HCT116 (cell line): ENCODE results near the gene ANGPTL8. TPM values are rescaled to one million over a fixed set of nuclear protein-coding genes. Genes with fewer than 3 reads are reported as not detected.

Experiments
- ATAC-seq: fragments of 200-7000 bp; cut with Tn5 transposase; 2 replicates; pipeline ENCODE4 v1.9.1; 2020; ENCODE audit warnings: mild to moderate bottlenecking, moderate library complexity
- BruUV-seq: library from RNA; stranded (reverse); fragments of 400-500 nt; replicated peaks from 2 replicates; lab custom pipeline; 2021; lab: Mats Ljungman, UMichigan
- CTCF ChIA-PET: fragments of 300-600 bp; sonication (Branson Sonifier 250); formaldehyde crosslinking; loops from one replicate; lab custom pipeline; 2021; ENCODE audit warnings: antibody characterized with exemption; lab: Charles Lee
- POLR2A ChIA-PET: fragments of 300-600, 350-600 bp; sonication (Branson Sonifier 250); formaldehyde crosslinking; loops from one replicate; lab custom pipeline; 2021; ENCODE audit warnings: antibody characterized with exemption; lab: Charles Lee
- RAD21 ChIA-PET, 2 experiments: fragments of 300-600 bp; sonication (Branson Sonifier 250); formaldehyde crosslinking; loops; one replicate each; lab custom pipeline; 2023; ENCODE audit warnings: low total read pairs in 2 of 2; ENCODE audit not compliant: uncharacterized antibody in 2 of 2, unreplicated experiment in 2 of 2, low non-redundant PET in 1 of 2; lab: Charles Lee
- DNase-seq: peaks from one replicate; pipeline ENCODE4 v3.0.0-alpha.2; 2010; ENCODE audit warnings: low read depth, low spot score
- H2AFZ ChIP-seq: fragments of 200-600 bp; shearing (Covaris generic), sonication (generic); 2 replicates; pipeline ENCODE4 v1.6.1; 2017; ENCODE audit warnings: low read depth, mixed run types, mixed read lengths, antibody characterized with exemption, low read length; ENCODE audit not compliant: poor library complexity, severe bottlenecking
- H3K27ac ChIP-seq: 2 replicates; pipeline ENCODE4 v1.5.1; 2012; ENCODE audit warnings: low read depth, low read length
- H3K27me3 ChIP-seq: fragments of 200-600 bp; sonication (generic); 2 replicates; pipeline ENCODE4 v1.6.1; 2016; ENCODE audit warnings: mixed run types, low read length, mixed read lengths; ENCODE audit not compliant: insufficient read depth
- H3K36me3 ChIP-seq, 2 experiments: fragments of 200-500 bp in 1 of 2; fragments of 200-600 bp in 1 of 2; sonication (Bioruptor generic) in 1 of 2; sonication (generic) in 1 of 2; 2 replicates each; pipeline versions ENCODE4 v1.5.1 to v1.6.1; 2014 to 2016; ENCODE audit warnings: low read length in 2 of 2, inconsistent platforms in 1 of 2, mixed read lengths in 1 of 2, mixed run types in 1 of 2; ENCODE audit not compliant: insufficient read depth in 2 of 2, control insufficient read depth in 1 of 2
- H3K4me1 ChIP-seq, 2 experiments: fragments of 200-600 bp in 1 of 2; sonication (generic) in 1 of 2; 2 replicates each; pipeline versions ENCODE4 v1.5.1 to v1.6.1; 2012 to 2017; ENCODE audit warnings: low read length in 2 of 2, inconsistent platforms in 1 of 2, mild to moderate bottlenecking in 1 of 2, mixed read lengths in 1 of 2, mixed run types in 1 of 2, moderate library complexity in 1 of 2; ENCODE audit not compliant: insufficient read depth in 2 of 2, control insufficient read depth in 1 of 2
- H3K4me2 ChIP-seq: fragments of 200-600 bp; sonication (generic); 2 replicates; pipeline ENCODE4 v1.6.1; 2017; ENCODE audit warnings: mixed run types, low read length, mixed read lengths
- H3K4me3 ChIP-seq, 2 experiments: fragments of 200-600 bp in 1 of 2; sonication (generic) in 1 of 2; replicated peaks in 1 of 2; 2 replicates each; pipeline ENCODE4 v1.5.1; 2011 to 2016; ENCODE audit warnings: low read length in 2 of 2, control low read depth in 1 of 2, low read depth in 1 of 2, mild to moderate bottlenecking in 1 of 2, mixed read lengths in 1 of 2, mixed run types in 1 of 2
- H3K79me2 ChIP-seq: fragments of 200-600 bp; sonication (generic); 2 replicates; pipeline ENCODE4 v1.6.1; 2017; ENCODE audit warnings: mild to moderate bottlenecking, mixed run types, low read length, moderate library complexity, mixed read lengths; ENCODE audit not compliant: insufficient read depth
- H3K9ac ChIP-seq: fragments of 200-600 bp; sonication (generic); 2 replicates; pipeline ENCODE4 v1.6.1; 2016; ENCODE audit warnings: low read length, mixed read lengths
- H3K9me2 ChIP-seq: fragments of 200-600 bp; sonication (generic), shearing (Covaris generic); 2 replicates; pipeline ENCODE4 v1.6.1; 2017; ENCODE audit warnings: mixed run types, mild to moderate bottlenecking, moderate library complexity; ENCODE audit not compliant: insufficient read depth
- H3K9me3 ChIP-seq, 2 experiments: fragments of 200-500 bp in 1 of 2; fragments of 200-600 bp in 1 of 2; sonication (Bioruptor generic) in 1 of 2; sonication (generic) in 1 of 2; 2 replicates each; pipeline ENCODE4 v1.6.1; 2014 to 2017; ENCODE audit warnings: low read length in 2 of 2, mixed read lengths in 2 of 2, inconsistent platforms in 1 of 2, low read depth in 1 of 2, mild to moderate bottlenecking in 1 of 2, mixed run types in 1 of 2, moderate library complexity in 1 of 2; ENCODE audit not compliant: control insufficient read depth in 1 of 2, insufficient read depth in 1 of 2
- H4K20me1 ChIP-seq: fragments of 200-600 bp; sonication (generic), shearing (Covaris generic); 2 replicates; pipeline ENCODE4 v1.6.1; 2017; ENCODE audit warnings: mixed run types, mild to moderate bottlenecking, moderate library complexity; ENCODE audit not compliant: insufficient read depth
- ATF3 ChIP-seq: IDR thresholded peaks from 2 replicates; pipeline ENCODE4 v1.6.1; 2012
- CBX3 ChIP-seq: IDR thresholded peaks from 2 replicates; pipeline ENCODE4 v1.6.1; 2012; ENCODE audit warnings: low read depth
- EGR1 ChIP-seq: IDR thresholded peaks from 2 replicates; pipeline ENCODE4 v1.6.1; 2012; ENCODE audit warnings: low read depth
- MAX ChIP-seq: IDR thresholded peaks from 2 replicates; pipeline ENCODE4 v1.6.1; 2012
- POLR2A ChIP-seq: IDR thresholded peaks from 2 replicates; pipeline ENCODE4 v1.7.0; 2011; ENCODE audit warnings: borderline replicate concordance; ENCODE audit not compliant: insufficient read depth, insufficient read length; ENCODE audit errors: extremely low read depth
- POLR2AphosphoS5 ChIP-seq: IDR thresholded peaks from 2 replicates; pipeline ENCODE4 v1.6.1; 2011; ENCODE audit warnings: mild to moderate bottlenecking, low read depth, low read length, moderate library complexity
- REST ChIP-seq: IDR thresholded peaks from 2 replicates; pipeline ENCODE4 v1.6.1; 2012; ENCODE audit warnings: low read depth
- SIN3A ChIP-seq: IDR thresholded peaks from 2 replicates; pipeline ENCODE4 v1.6.1; 2012; ENCODE audit warnings: low read depth
- SP1 ChIP-seq: IDR thresholded peaks from 2 replicates; pipeline ENCODE4 v1.6.1; 2012; ENCODE audit warnings: low read depth
- SRF ChIP-seq: IDR thresholded peaks from 2 replicates; pipeline ENCODE4 v1.6.1; 2012; ENCODE audit warnings: low read depth
- YY1 ChIP-seq: IDR thresholded peaks from 2 replicates; pipeline ENCODE4 v1.6.1; 2011; ENCODE audit warnings: low read length, low read depth, moderate library complexity, mild to moderate bottlenecking; ENCODE audit not compliant: insufficient replicate concordance; ENCODE audit errors: extremely low read depth
- ZBTB33 ChIP-seq: IDR thresholded peaks from 2 replicates; pipeline ENCODE4 v1.6.1; 2011; ENCODE audit warnings: mild to moderate bottlenecking, low read length, moderate library complexity; ENCODE audit not compliant: insufficient replicate concordance; ENCODE audit errors: extremely low read depth
- ZFX ChIP-seq: fragments of 450-650 bp; IDR thresholded peaks from 2 replicates; pipeline ENCODE4 v1.6.1; 2017
- ZNF274 ChIP-seq: fragments of 200-500 bp; sonication (Bioruptor generic); IDR thresholded peaks from 2 replicates; pipeline ENCODE4 v1.6.1; 2014; ENCODE audit warnings: mild to moderate bottlenecking, low read depth, low read length, inconsistent platforms
- intact Hi-C: fragments of 100-400 bp; cut with micrococcal nuclease; formaldehyde crosslinking; loops from 2 replicates; pipeline ENCODE4 v1.10.0; 2022
- total RNA-seq: library from RNA; stranded (reverse); gene quantifications from one replicate; pipeline ENCODE4 v1.2.1, GENCODE V29; 2021; ENCODE audit not compliant: unreplicated experiment

The ANGPTL8 gene
- total RNA-seq, 1 experiment from 2014 or later, result not detected

- RAD21 ChIA-PET, result no interaction called here
- Histone ChIP-seq H3K9ac (no peak overlapping the region), H3K9me3 (no peaks in the 10 kb centered on the region), H3K27ac (no peak overlapping the region), H3K4me1 (peaks cover 4 to 5% of the 10 kb centered on the region in 2 experiments; a peak in 3 of 4 replicates), H3K4me2 (no peak overlapping the region), H3K79me2 (no peaks in the 10 kb centered on the region), H3K27me3 (no peaks in the 10 kb centered on the region), H4K20me1 (no peaks in the 10 kb centered on the region), H3K36me3 (peaks cover 7 to 8% of the 10 kb centered on the region in 2 experiments; a peak in 3 of 4 replicates), H3K9me2 (no peaks in the 10 kb centered on the region), H2AFZ (no peak overlapping the region), H3K4me3 (no peak overlapping the region)
- no TSS peak for BruUV-seq
- no peak for DNase-seq
- POLR2A ChIA-PET, result no interaction called here
- no peak for ATAC-seq
- CTCF ChIA-PET, result no interaction called here
- intact Hi-C loops, result no loop called here
- TF ChIP-seq MAX, result no peak
- TF ChIP-seq YY1, result no peak
- no peak for TF ChIP-seq SIN3A
- TF ChIP-seq ZBTB33, result no peak
- no peak for TF ChIP-seq POLR2A
- TF ChIP-seq EGR1, result no peak
- TF ChIP-seq ATF3, result no peak
Measured at GRCh38 chr19:11246941-11247340, 7.5 kb downstream of the ANGPTL8 start.

- Histone ChIP-seq H2AFZ (no peak overlapping the region), H3K9me2 (no peaks in the 10 kb centered on the region), H4K20me1 (no peaks in the 10 kb centered on the region), H3K27ac (no peak overlapping the region), H3K79me2 (no peaks in the 10 kb centered on the region), H3K27me3 (no peaks in the 10 kb centered on the region), H3K4me3 (no peak overlapping the region), H3K9me3 (no peaks in the 10 kb centered on the region), H3K4me1 (peaks cover 4 to 5% of the 10 kb centered on the region in 2 experiments; a peak in 3 of 4 replicates), H3K9ac (no peak overlapping the region), H3K4me2 (no peak overlapping the region), H3K36me3 (peaks cover 10% of the 10 kb centered on the region in 2 experiments; a peak in 3 of 4 replicates)
- CTCF ChIA-PET, result no interaction called here
- intact Hi-C loops, result no loop called here
- RAD21 ChIA-PET, result no interaction called here
- no peak for DNase-seq
- POLR2A ChIA-PET, result no interaction called here
- BruUV-seq, result no TSS peak
- ATAC-seq, result no peak
- TF ChIP-seq POLR2AphosphoS5 (no peak), SP1 (no peak), ZNF274 (no peak), CBX3 (no peak), YY1 (no peak), MAX (no peak), ZFX (no peak), SIN3A (no peak), SRF (no peak), REST (no peak), POLR2A (no peak)
Measured at GRCh38 chr19:11247391-11247790, 8.0 kb downstream of the ANGPTL8 start.
